HG02798 (cell line): ENCODE measurements around the gene CCDC141.
"Not testable (repeated sequence)": the region's sequence is repeated elsewhere in the genome, so short reads cannot be mapped to it uniquely, and the experiment has no call there.

Experiments used
- ATAC-seq: cut with Tn5 transposase; IDR thresholded peaks from one replicate; pipeline ENCODE4 v1.9.1; 2021; ENCODE audit warnings: mild to moderate bottlenecking; ENCODE audit not compliant: unreplicated experiment, poor library complexity

CCDC141 gene

DNA sequence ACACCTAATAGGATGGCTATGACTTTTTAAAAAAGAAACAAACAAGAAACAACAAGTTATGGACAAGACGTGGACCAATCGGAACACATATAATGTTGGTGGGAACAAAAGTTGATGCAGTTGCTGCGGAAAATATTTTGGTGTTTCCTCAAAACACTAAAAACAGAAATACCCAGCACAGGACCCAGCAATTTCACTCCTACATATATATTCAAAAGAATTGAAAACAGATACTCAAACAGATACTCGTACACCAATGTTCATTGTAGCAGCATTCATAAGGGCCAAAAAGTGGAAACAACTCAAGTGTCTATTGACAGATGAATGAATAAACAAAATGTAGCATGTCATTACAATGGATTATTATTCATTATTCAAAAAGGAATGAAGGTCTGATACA, 12.1 kb downstream of the CCDC141 start:
- ATAC-seq = peak; percentile 65

DNA sequence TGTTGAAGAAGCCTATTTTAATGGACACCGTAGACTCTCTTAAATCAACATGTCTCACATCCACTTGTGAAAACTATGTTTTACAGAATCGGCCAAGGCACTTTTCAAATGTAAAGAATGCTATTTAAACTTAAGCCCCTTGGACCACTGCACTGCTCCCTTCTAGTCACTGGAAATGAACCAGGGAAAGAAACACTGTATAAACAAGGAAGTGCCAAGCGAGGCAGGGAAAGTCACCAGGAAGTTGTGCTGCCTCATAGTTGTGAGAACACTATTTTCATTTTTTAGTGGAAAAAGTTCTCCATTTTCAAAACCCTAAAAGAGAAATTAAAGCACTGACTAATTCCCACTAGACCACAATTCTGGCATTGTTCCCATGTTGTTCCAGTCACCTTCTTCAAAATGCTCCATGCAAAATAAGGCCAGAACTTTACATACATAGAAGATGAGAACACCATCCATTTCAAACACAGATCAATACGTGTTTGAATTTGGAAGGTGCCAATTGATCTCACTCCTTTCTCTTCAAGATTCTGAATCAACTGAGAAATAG, 13.5 kb downstream of the CCDC141 start:
- no peak for ATAC-seq

DNA sequence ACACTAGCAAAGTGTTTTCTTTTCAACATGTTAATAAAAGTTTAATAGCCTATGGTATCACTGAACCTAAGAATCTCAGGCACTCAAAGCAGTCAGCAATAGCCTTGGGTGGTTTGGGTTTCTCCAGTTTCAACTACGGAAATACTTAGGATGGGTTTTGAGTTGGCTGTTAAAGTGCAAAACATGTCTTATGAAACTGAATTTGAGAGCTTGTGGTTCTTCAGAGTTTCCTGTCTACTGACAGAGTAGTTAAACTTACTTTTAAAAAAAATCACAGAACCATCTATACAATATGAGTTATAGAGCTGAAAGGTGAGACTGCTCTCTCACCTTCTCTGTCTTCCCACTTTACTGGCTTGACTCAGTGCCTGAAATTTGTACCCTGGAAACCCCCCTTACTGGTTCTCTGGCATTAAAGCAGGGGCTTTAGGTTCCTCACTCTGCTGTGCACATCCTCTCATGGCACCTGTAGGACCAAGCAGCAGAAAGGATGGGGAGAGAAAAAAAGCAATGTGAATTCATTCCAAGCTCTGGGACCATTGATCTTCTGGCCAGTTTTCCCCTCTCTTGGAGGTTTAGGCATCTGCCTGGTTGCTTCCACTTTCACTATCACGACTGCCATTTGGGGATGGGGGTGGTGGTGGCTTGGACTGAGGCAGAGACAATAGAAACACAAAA, 18.1 kb downstream of the CCDC141 start:
- ATAC-seq = peak; percentile 98

DNA sequence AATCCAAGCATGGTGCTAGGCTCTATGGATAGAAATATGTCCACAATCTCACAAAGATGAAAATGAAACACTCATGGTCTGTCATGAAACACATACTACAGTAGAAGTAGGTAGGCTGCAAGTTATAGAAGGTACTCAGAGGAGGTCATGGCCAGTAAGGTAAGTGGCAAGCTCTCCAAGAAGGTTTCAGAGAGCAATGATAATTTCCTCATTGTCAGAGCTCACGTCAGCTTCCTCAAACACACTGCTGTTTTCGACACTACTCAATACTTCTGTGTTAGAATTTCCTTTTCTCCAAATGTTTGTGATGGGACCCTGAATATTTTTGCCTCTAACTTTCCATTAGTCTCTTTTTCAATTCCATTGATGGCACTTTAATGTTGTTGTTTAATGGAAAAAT, 25.5 kb downstream of the CCDC141 start:
- peak; percentile 24 for ATAC-seq

DNA sequence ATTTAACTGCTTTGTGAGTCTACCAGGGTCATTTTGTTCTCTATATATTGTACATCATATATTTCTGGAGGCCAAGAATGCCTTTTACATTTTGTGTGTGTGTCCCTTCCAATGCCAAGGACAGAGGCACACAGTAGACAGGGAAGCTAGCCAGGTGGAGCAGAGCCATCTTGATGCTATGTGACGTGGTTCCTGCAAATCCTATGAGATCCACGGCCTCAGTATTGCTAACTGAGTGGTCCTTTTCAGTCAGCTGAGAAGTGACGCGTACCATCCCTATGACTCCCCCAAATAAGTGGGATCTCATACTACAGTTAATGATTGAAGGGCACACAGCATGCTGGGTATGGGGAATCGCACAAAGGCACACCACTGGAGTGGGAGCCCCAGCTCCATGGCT, 27.3 kb downstream of the CCDC141 start:
- ATAC-seq = no peak

DNA sequence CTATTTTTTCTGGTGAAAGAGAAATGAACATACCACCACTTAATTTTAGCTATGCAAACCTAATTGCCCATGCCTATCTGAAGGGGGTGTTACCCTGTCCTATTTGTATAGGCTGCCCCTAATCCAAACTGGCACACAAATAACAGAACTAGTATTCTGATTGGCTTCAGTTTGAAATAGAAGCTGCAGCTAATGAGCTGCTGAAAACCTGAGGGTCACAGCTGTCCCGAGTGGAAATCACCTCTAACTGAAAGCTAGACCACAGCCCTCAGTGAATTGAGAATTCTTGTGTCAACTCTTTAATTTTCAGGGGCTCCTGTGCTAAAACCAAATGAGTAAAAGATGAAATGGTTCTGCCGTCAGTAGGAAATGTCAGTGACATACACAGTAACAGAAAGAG, 28.7 kb downstream of the CCDC141 start:
- ATAC-seq = peak; percentile 81

DNA sequence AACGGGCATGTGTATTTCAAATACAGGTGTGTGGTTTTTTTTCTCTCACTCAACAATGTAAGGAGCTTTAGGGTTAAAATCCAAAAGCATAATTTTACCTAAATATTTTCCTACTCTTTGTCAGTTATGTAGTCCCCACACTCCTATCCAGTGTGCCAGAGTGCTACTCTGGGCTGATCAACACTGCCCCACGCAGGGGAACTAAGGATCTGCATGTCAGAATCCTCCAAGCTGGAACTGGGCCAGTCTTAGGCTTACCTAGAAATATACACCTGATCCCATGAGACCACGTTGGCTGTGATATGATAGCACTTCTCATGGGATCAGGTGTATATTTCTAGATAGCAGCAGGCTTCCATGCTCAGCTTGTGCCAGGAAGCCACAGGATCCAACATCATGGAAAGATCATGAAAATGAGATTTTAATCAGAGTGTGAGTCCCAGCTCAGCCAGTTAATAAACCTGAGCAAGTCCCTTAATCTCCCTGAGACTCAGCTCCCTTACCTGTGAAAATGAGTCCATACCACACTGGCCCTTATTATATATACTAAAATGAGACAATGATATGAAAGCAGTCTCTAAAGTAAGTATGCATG, 29.7 kb downstream of the CCDC141 start:
- peak; percentile 57 for ATAC-seq

DNA sequence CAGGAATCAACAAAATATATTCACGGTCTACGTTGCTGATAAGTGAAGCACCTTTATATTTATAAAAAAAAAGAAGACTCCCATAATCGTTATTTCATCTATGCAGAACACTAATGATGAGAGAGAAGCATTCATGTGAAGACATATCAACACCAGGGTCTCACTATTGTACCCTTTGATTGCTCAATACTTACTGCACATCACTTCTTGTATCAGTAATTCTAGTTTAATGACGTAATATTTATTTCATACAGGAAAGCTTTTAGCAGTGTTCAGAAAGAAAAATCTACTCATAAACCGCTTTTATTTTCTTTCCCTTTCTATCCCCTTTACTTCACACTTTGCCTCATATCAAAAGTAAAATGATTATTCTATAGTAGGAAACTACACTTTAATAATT, 30.7 kb downstream of the CCDC141 start:
- no peak for ATAC-seq

DNA sequence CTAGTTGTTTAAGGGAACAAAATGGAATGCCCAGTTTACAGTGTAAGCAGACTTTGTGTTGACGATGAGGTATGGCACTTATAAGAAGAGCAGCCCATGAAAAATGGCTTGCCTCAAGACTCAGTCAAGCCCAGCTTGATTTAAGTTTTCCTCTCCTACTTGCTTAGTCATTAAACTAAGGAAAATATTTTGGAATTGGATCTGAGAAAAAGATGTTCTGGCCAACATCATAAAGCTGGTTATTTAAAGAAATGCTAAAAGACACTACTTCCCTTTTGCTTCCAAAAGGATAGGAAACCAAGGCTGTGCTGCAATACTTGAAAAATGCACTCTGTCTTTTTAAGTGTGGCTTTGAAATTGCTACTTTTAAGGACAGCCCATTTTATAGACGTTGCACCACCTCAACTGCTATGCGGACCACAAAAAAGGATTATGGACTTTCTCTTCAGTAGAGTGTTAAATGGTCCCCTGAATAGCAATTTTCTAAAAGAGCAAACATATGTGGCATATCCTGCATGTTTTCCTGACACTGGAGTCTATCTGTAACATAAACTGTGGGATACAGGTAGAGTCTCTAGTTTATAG, 32.1 kb downstream of the CCDC141 start:
- no peak for ATAC-seq

DNA sequence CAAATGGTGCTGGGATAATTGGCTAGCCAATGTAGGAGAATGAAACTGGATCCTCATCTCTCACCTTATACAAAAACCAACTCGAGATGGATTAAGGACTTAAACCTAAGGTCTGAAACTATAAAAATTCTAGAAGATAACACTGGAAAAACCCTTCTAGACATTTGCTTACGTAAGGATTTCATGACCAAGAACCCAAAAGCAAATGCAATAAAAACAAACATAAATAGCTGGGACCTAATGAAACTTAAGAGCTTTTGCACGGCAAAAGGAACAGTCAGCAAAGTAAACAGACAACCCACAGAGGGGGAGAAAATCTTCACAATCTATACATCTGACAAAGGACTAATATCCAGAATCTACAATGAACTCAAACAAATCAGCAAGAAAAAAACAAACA, 35.7 kb downstream of the CCDC141 start:
- not testable (repeated sequence) for ATAC-seq

DNA sequence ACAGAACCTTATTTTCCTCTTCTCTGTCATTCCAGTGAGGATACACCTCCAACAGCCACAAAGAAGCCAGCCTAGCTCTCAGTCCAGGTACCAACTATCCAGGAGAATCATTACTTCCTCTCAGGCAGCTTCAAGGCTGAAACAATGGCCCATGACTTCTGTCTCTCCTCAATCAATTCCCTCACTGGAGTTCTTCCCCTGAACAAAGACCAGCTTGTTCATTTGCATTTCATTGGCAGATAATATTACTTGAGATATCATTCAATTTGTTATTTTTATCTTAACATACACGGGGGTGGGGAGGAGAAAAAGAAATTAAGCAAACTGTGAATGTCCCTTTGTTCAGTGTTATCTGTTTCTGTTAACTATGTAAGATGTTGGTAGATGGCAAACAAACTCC, 44.0 kb downstream of the CCDC141 start:
- ATAC-seq = no peak

DNA sequence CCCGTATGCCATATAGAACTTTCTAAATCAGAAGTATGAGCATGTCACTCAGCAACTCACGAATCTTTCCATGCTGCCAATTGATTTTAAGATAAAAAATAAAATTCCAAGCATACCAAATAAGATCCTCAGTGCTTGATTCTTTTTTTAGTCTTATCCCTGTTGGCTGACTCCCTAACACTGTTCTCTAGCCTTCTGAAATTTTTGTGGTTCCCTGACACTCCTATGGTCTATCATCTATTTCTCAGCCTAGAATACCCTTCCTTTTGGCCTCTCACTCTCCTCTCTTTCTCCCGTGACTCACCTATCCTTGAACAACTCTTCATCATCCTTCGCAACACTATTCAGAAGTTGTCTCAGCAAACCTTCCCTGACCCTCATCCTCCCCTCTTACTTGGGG, 50.5 kb downstream of the CCDC141 start:
- no peak for ATAC-seq

DNA sequence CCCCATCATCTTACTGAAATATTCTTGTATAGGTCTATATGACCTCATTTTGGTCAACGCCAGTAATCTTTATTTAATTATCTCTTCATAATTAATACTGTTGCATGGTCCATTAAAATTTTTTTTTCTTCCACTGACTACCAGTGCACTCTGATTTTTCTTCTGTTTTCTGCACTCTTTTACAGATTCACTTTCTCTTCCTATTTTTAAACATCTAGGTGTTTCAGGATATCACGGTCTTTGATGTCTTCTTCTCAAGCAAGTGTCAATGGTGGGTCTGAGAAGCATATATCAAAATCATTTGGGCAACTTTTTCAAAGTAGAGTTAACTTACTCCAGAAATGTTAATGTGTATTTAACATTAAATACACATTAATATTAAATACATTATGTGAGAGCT, 51.4 kb downstream of the CCDC141 start:
- peak; percentile 61 for ATAC-seq

DNA sequence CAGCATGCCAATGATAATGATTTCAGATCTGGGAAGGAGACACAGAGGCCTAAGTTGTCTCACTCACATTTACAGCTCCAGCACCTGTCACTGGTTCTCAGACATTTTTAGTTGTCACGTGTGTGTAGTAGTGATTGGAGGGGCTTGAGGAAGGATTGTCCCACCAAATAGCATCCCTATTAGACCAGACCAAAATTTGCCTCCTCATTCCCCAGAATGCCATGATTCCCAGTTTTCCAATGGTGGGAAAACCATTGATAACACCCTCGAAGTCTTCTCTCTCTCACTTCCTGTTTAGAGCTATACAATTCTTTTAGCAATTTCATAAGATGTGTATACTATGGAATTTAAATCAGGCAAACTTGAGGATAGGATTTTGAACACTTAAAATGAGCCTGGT, 52.5 kb downstream of the CCDC141 start:
- ATAC-seq = no peak

DNA sequence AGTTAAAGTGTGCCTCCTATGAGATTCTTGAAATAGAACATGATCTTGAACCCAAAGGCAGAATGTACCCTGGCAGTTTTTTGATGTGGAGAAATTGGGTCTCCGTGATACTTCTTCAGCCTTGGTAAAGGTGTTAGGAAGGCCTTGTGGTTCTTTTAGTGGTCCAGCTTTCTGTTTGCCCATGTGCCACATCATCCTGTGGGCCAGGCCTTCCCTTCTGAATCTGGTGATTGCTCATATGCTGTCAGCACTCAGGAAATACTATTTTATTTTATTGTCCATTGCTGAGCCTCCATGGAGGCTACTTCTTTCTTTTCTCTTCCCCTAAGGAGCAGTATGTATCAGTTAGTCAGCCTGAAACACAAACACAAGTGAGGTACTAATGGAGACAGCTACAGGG, 52.9 kb downstream of the CCDC141 start:
- no peak for ATAC-seq

DNA sequence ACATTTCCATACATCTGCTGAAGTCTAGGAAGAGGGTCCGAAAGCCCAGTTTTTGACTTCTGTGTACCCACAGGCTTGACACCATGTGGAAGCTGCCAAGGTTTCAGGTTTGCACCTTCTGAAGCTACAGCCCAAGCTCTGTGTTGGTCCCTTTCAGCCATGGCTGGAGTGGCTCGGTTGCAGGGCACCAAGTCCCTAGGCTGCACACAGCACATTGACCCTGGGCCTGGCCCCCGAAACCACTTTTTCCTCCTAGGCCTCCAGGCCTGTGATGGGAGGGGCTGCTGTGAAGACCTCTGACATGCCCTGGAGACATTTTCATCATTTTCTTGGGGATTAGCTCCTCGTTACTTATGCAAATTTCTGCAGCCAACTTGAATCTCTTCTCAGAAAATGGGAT, 55.7 kb downstream of the CCDC141 start:
- no peak for ATAC-seq

DNA sequence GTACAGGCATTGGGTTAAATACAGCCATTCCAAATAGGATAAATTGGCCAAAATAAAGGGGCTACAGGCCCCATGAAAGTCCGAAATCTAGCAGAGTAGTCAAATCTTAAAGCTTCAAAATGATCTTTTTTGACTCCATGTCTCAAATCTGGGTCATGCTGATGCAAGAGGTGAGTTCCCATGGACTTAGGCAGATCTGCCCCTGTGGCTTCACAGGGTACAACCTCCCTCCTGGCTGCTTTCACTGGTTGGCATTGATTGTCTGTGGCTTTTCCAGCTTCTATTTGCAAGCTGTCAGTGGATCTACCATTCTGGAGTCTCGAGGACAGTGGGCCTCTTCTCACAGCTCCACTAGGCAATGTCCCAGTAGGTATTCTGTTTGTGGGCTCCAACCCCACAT, 56.1 kb downstream of the CCDC141 start:
- no peak for ATAC-seq

DNA sequence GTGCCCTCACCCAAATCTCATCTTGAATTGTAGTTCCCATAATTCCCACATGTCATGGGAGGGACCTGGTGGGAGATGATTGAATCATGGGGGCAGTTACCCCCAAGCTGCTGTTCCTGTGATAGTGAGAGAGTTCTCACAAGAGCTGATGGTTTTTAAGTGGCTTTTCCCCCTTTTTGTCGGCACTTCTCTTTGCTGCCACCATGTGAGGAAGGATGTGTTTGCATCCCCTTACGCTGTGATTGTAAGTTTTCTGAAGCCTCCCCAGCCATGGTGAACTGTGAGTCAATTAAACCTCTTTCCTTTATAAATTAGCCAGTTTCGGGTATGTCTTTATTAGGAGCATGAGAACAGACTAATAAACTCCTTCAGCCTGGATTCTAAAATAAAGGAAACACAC, 57.2 kb downstream of the CCDC141 start:
- not testable (repeated sequence) for ATAC-seq

DNA sequence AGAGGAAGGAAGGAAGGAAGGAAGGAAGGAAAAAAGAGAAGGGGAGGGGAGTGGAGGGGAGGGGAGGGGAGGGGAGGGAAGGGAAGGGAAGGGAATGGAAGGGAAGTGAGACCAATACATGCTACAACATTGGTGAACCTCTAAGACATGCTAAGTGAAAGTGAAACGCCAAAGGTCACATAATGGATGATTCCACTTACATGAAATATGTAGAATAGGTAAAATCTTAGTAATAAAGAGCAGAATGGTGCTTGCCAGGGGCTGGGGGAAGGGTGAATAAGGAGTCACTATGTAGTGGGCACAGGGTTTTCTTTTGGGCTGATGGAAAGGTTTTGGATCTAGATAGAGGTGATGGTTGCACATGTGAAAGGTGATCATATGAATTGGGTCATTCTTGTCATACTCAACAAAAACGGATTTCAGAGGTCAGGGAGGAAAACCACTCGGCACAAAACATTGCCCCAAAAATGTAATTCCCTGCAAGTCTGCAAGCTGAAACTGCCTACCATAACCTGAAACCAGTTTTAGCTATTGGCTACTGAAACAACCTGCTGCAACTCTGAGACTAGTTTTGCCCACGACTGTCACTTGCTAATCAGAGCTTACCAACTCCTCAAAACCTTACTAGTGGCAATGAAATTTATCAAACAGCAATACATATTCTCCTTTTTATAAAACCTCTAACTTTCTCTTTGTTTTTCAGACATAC, 59.2 kb downstream of the CCDC141 start:
- ATAC-seq = peak; percentile 86

DNA sequence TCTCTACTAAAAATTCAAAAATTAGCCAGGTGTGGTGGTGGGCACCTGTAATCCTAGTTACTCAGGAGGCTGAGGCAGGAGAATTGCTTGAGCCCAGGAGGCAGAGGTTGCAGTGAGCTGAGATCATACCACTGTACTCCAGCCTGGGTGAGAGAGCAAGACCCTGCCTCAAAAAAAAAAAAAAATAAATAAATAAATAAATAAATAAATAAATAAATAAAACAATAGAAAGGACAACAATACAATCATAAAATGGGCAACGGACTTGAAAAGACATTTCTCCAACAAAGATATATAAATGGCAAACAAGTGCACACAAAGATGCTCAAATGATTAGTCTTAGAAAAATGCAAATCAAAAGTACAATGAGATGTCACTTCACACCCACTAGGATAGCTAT, 60.5 kb downstream of the CCDC141 start:
- not testable (repeated sequence) for ATAC-seq

DNA sequence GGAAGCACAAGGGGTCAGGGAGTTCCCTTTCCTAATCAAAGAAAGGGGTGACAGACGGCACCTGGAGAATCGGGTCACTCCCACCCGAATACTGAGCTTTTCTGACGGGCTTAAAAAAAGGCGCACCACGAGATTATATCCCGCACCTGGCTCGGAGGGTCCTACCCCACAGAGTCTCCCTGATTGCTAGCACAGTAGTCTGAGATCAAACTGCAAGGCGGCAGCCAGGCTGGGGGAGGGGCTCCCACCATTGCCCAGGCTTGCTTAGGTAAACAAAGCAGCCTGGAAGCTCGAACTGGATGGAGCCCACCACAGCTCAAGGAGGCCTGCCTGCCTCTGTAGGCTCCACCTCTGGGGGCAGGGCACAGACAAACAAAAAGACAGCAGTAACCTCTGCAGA, 67.3 kb downstream of the CCDC141 start:
- not testable (repeated sequence) for ATAC-seq
